NCI-H2107 (cell line): ENCODE results near the gene PGAP3.

Source experiments
- DNase-seq: peaks from one replicate; lab custom pipeline; 2025; lab: John Stamatoyannopoulos, UW

Gene PGAP3

GRCh38 chr17:39636927-39637736, 50.7 kb downstream of the PGAP3 start, which contains the start of gene STARD3:
Gene STARD3 (plus strand): TSS chr17:39637144. CDS start chr17:39653532, 16,388 bp downstream.
- peak; percentile 65 for DNase-seq

GRCh38 chr17:39636587-39636926, 51.3 kb downstream of the PGAP3 start:
- no peak for DNase-seq

GRCh38 chr17:39635614-39636176, 52.2 kb downstream of the PGAP3 start:
- DNase-seq: no peak

- DNase-seq: no peak
Observed at GRCh38 chr17:39634384-39634871, 53.4 kb downstream of the PGAP3 start.

- no peak for DNase-seq
Observed at GRCh38 chr17:39633570-39634183, 54.2 kb downstream of the PGAP3 start.

GRCh38 chr17:39632153-39632941, 55.5 kb downstream of the PGAP3 start:
- peak; percentile 38 for DNase-seq

- no peak for DNase-seq
Observed at GRCh38 chr17:39631403-39631802, 56.5 kb downstream of the PGAP3 start.

- no peak for DNase-seq
Observed at GRCh38 chr17:39629898-39630297, 58.0 kb downstream of the PGAP3 start.

GRCh38 chr17:39629494-39629880, 58.4 kb downstream of the PGAP3 start:
- peak; percentile 48 for DNase-seq

GRCh38 chr17:39628655-39629493, 59.0 kb downstream of the PGAP3 start:
- DNase-seq: peak; percentile 48

- DNase-seq: no peak
Observed at GRCh38 chr17:39627712-39628516, 59.9 kb downstream of the PGAP3 start.

- DNase-seq: no peak
Observed at GRCh38 chr17:39627047-39627711, 60.7 kb downstream of the PGAP3 start.

GRCh38 chr17:39626171-39627046, 61.4 kb downstream of the PGAP3 start, which contains the start of gene PPP1R1B:
Gene PPP1R1B (plus strand): TSS chr17:39626952. CDS start chr17:39627393, 441 bp downstream.
- no peak for DNase-seq

- no peak for DNase-seq
Observed at GRCh38 chr17:39625198-39625785, 62.6 kb downstream of the PGAP3 start.

- DNase-seq: no peak
Observed at GRCh38 chr17:39624313-39624712, 63.5 kb downstream of the PGAP3 start.

- peak; percentile 48 for DNase-seq
Observed at GRCh38 chr17:39623356-39623950, 64.4 kb downstream of the PGAP3 start.

- DNase-seq: no peak
Observed at GRCh38 chr17:39622380-39623006, 65.4 kb downstream of the PGAP3 start.
